GM12878 (cell line): ENCODE measurements around the gene CA5A. TPM values are rescaled to one million over a fixed set of nuclear protein-coding genes. Genes with fewer than 3 reads are reported as not detected.
"Not testable (repeated sequence)": the region's sequence is repeated elsewhere in the genome, so short reads cannot be mapped to it uniquely, and the experiment has no call there.

ENCODE experiments used
- ATAC-seq: fragments of 200-7000 bp; cut with Tn5 transposase; 3 replicates; pipeline ENCODE4 v1.9.1; 2020; ENCODE audit warnings: mild to moderate bottlenecking, moderate library complexity
- BruUV-seq: library from RNA; stranded (reverse); fragments of 400-500 nt; replicated peaks from 2 replicates; lab custom pipeline; 2021; lab: Mats Ljungman, UMichigan
- CTCF ChIA-PET: fragments of 300-600 bp; sonication (Branson Sonifier 250); formaldehyde crosslinking; extraction: SDS; loops from one replicate; lab custom pipeline; 2021; ENCODE audit warnings: inconsistent platforms; lab: Yijun Ruan, JAX
- POLR2A ChIA-PET: fragments of 350-600 bp; formaldehyde crosslinking; extraction: SDS; loops from one replicate; lab custom pipeline; 2021; ENCODE audit warnings: inconsistent platforms; lab: Charles Lee
- RAD21 ChIA-PET: fragments of 300-600 bp; sonication (Branson Sonifier 250); formaldehyde crosslinking; loops from one replicate; lab custom pipeline; 2023; ENCODE audit warnings: antibody characterized with exemption; ENCODE audit not compliant: unreplicated experiment; lab: Charles Lee
- SMC1A ChIA-PET: fragments of 300-600 bp; sonication (Branson Sonifier 250); formaldehyde crosslinking; loops from one replicate; lab custom pipeline; 2023; ENCODE audit not compliant: unreplicated experiment, uncharacterized antibody; lab: Charles Lee
- DNase-seq: peaks from one replicate; pipeline ENCODE4 v3.0.0-alpha.2; 2011; ENCODE audit warnings: low read depth, low spot score
- FAIRE-seq: peaks from 3 replicates; lab custom pipeline; 2011; peaks lifted over from hg19 to GRCh38; lab: Jason Lieb, UNC
- H2AFZ ChIP-seq: 2 replicates; pipeline ENCODE4 v1.6.0; 2011; ENCODE audit warnings: low read depth, low read length, control low read depth; ENCODE audit not compliant: control insufficient read depth
- H3K27ac ChIP-seq: 2 replicates; pipeline ENCODE4 v1.5.1; 2011; ENCODE audit warnings: control low read depth; ENCODE audit not compliant: control insufficient read depth, insufficient read depth
- H3K27me3 ChIP-seq, 2 experiments: replicated peaks in 1 of 2; 2 replicates each; pipeline versions ENCODE4 v1.6.0 to v1.6.1; 2011; ENCODE audit warnings: low read length in 1 of 2; ENCODE audit not compliant: control insufficient read depth in 2 of 2, insufficient read depth in 2 of 2
- H3K36me3 ChIP-seq, 2 experiments: 2 replicates each; pipeline ENCODE4 v1.5.1; 2011; ENCODE audit warnings: low read length in 1 of 2; ENCODE audit not compliant: control insufficient read depth in 2 of 2, insufficient read depth in 2 of 2
- H3K4me1 ChIP-seq: 2 replicates; pipeline ENCODE4 v1.6.1; 2011; ENCODE audit warnings: mild to moderate bottlenecking, low read length, moderate library complexity, mixed read lengths; ENCODE audit not compliant: control insufficient read depth, insufficient read depth
- H3K4me2 ChIP-seq: 2 replicates; pipeline ENCODE4 v1.6.0; 2011; ENCODE audit warnings: control low read depth; ENCODE audit not compliant: control insufficient read depth, insufficient read depth
- H3K4me3 ChIP-seq: fragments of 200-600 bp; sonication (generic); 2 replicates; pipeline ENCODE4 v1.5.1; 2016
- H3K79me2 ChIP-seq: 2 replicates; pipeline ENCODE4 v1.6.0; 2011; ENCODE audit warnings: low read length; ENCODE audit not compliant: control insufficient read depth, insufficient read depth
- H3K9ac ChIP-seq: 2 replicates; pipeline ENCODE4 v1.8.0; 2011; ENCODE audit warnings: low read length, control low read depth, mixed read lengths; ENCODE audit not compliant: control insufficient read depth, insufficient read depth
- H3K9me3 ChIP-seq: replicated peaks from 3 replicates; pipeline ENCODE4 v1.5.1; 2011; ENCODE audit warnings: mild to moderate bottlenecking, low read length; ENCODE audit not compliant: control insufficient read depth, insufficient read depth
- H4K20me1 ChIP-seq: 2 replicates; pipeline ENCODE4 v1.6.0; 2011; ENCODE audit not compliant: control insufficient read depth, insufficient read depth
- WGBS: methylation state at CpG from one replicate; pipeline ENCODE4 v1.1.6; 2016; ENCODE audit warnings: low lambda C conversion rate; ENCODE audit not compliant: insufficient replicate concordance, insufficient coverage; ENCODE audit errors: missing lambda C conversion rate; 5-methylcytosine and 5-hydroxymethylcytosine counted together
- in situ Hi-C: fragments of 300-500 bp; cut with MboI; formaldehyde crosslinking; loops from 9 replicates; pipeline ENCODE4 v1.14.3; 2018; ENCODE audit warnings: mixed read lengths
- intact Hi-C: fragments of 100-400 bp; cut with micrococcal nuclease; formaldehyde crosslinking; loops from one replicate; pipeline ENCODE4 v1.14.2; 2022; ENCODE audit not compliant: unreplicated experiment
- polyA plus RNA-seq, 11 experiments: library from polyadenylated mRNA; depleted of rRNA in 4 of 11; unstranded in 6 of 11; stranded (reverse) in 5 of 11; fragments of >200 nt; fragmentation: Nextera tagmentation in 4 of 11; fragmentation: Illumina TruSeq in 1 of 11; extraction: Ambion mirVana in 4 of 11; extraction: Trizol in 1 of 11; gene quantifications; 1 replicate in 1 of 11; 2 replicates in 10 of 11; pipeline versions ENCODE4 v1.2.1 to v1.2.3, GENCODE V29; 2011 to 2016; ENCODE audit warnings: inconsistent platforms in 2 of 11, missing spikeins in 2 of 11, low read depth in 1 of 11
- total RNA-seq, 4 experiments: library from RNA; depleted of rRNA in 3 of 4; stranded (reverse); fragments of >200 nt in 3 of 4; fragmentation: Illumina TruSeq in 1 of 4; extraction: Trizol in 1 of 4; gene quantifications; 2 replicates each; pipeline versions ENCODE4 v1.2.1 to v1.2.3, GENCODE V29; 2013 to 2021
- TF ChIP-seq, protein P1 (sequence below): fragments of 450-650 bp; IDR thresholded peaks from 2 replicates; pipeline ENCODE4 v1.6.1; 2016; ENCODE audit warnings: mild to moderate bottlenecking
- TF ChIP-seq, protein P2 (sequence below): fragments of 450-650 bp; IDR thresholded peaks from 2 replicates; pipeline ENCODE4 v1.6.1; 2017; ENCODE audit warnings: mild to moderate bottlenecking, moderate library complexity

CA5A gene
- total and polyA plus RNA-seq, 10 of the 15 experiments (the other 5 are each of a cell fraction or from before 2014, with no cell fraction given) = not detected

DNA sequence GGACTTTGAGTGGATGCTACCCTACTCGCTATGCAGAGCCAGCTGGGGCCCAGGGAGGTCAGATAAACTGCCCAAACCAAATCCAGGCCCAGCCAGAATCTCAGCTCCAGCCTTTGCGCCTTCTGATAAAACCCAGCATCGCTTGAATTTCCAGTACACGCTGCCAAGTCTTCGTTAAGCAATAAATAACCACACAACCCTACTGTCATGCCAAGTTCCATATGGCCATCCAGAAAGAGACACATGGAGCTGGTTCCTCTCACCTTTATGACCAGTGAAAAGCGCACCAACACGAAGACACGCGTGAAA is 73.0 kb downstream of the CA5A start:
- BruUV-seq, H4K20me1 ChIP-seq, H3K9ac ChIP-seq, DNase-seq, H3K27me3 ChIP-seq, intact Hi-C loops, H3K27ac ChIP-seq, H3K36me3 ChIP-seq, SMC1A ChIA-PET, H2AFZ ChIP-seq, H3K9me3 ChIP-seq, ATAC-seq, FAIRE-seq: not testable (repeated sequence)
- POLR2A ChIA-PET = interaction anchor here (0.6 kb wide), 1 partner anchor 87 kb away, joined by 3 read pairs; no protein-coding TSS in a partner anchor
- TF ChIP-seq, protein P1, sequence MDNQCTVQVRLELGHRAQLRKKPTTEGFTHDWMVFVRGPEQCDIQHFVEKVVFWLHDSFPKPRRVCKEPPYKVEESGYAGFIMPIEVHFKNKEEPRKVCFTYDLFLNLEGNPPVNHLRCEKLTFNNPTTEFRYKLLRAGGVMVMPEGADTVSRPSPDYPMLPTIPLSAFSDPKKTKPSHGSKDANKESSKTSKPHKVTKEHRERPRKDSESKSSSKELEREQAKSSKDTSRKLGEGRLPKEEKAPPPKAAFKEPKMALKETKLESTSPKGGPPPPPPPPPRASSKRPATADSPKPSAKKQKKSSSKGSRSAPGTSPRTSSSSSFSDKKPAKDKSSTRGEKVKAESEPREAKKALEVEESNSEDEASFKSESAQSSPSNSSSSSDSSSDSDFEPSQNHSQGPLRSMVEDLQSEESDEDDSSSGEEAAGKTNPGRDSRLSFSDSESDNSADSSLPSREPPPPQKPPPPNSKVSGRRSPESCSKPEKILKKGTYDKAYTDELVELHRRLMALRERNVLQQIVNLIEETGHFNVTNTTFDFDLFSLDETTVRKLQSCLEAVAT = peak; percentile 95
- TF ChIP-seq, protein P2, sequence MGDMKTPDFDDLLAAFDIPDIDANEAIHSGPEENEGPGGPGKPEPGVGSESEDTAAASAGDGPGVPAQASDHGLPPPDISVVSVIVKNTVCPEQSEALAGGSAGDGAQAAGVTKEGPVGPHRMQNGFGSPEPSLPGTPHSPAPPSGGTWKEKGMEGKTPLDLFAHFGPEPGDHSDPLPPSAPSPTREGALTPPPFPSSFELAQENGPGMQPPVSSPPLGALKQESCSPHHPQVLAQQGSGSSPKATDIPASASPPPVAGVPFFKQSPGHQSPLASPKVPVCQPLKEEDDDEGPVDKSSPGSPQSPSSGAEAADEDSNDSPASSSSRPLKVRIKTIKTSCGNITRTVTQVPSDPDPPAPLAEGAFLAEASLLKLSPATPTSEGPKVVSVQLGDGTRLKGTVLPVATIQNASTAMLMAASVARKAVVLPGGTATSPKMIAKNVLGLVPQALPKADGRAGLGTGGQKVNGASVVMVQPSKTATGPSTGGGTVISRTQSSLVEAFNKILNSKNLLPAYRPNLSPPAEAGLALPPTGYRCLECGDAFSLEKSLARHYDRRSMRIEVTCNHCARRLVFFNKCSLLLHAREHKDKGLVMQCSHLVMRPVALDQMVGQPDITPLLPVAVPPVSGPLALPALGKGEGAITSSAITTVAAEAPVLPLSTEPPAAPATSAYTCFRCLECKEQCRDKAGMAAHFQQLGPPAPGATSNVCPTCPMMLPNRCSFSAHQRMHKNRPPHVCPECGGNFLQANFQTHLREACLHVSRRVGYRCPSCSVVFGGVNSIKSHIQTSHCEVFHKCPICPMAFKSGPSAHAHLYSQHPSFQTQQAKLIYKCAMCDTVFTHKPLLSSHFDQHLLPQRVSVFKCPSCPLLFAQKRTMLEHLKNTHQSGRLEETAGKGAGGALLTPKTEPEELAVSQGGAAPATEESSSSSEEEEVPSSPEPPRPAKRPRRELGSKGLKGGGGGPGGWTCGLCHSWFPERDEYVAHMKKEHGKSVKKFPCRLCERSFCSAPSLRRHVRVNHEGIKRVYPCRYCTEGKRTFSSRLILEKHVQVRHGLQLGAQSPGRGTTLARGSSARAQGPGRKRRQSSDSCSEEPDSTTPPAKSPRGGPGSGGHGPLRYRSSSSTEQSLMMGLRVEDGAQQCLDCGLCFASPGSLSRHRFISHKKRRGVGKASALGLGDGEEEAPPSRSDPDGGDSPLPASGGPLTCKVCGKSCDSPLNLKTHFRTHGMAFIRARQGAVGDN = peak; percentile 44; the same call in 1 of the 2 replicates
- CTCF ChIA-PET = interaction anchor here (0.9 to 17.0 kb wide), 3 partner anchors 8 to 83 kb away, joined by 3 to 553 read pairs (median 40); no protein-coding TSS in a partner anchor
- in situ Hi-C loops = loop anchor here (10.0 kb wide), 1 partner anchor 478 kb away; the partner anchor contains the start of gene FBXO31
- Histone ChIP-seq H3K4me2 (peak overlapping the region; percentile 42), H3K4me3 (0 out of 2 replicates have a peak overlapping the region, but pooled peaks have one; percentile 14), H3K79me2 (peaks cover 83% of the 10 kb centered on the region), H3K4me1 (peaks cover 26% of the 10 kb centered on the region)
- RAD21 ChIA-PET = interaction anchor here (0.8 to 1.0 kb wide), 3 partner anchors 8 to 84 kb away, joined by 3 to 4 read pairs (median 3); no protein-coding TSS in a partner anchor
- 93% methylated on average over 9 of the region's 9 CpGs for WGBS

DNA sequence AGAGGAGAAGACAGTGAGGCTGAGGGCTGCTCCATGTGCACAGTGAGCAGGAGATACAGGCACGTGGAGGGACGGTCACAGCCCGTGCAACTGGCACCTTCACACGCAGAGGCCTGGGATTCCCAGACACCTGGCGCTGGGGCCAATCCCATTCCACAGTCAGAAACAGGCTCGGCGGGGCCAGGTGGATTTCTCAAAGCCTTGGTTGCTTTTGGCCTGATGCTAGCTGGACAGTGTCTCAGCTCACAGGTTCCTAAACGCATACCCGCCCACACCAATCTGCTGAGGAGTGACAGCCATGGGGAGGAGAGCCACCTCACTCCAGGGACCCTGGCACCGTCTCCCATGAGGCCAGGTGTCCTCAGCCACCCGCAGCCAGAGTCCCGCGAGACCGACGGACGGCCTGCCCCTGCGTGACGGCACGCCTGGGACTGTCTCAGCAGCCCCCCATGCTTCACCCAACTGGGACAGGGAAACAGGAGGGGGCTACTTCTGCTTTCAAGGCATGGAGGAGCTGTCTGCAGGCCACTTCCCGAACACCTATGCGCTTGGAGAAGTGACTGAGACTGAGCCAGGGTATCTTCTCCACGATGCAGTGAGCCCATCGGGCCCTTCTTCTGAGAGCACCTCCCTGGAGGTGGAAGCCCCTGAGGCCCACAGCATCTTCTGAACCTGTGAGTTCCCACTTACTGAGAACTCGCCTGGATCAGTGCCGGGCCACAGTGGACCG is 73.6 kb downstream of the CA5A start:
- H3K36me3 ChIP-seq, H3K9me3 ChIP-seq, H3K27me3 ChIP-seq, H2AFZ ChIP-seq, H4K20me1 ChIP-seq, H3K9ac ChIP-seq, intact Hi-C loops, BruUV-seq, POLR2A ChIA-PET, H3K27ac ChIP-seq, FAIRE-seq, DNase-seq: not testable (repeated sequence)
- Histone ChIP-seq H3K79me2 (peaks cover 84% of the 10 kb centered on the region), H3K4me1 (peaks cover 30% of the 10 kb centered on the region), H3K4me2 (peak overlapping the region; percentile 42), H3K4me3 (0 out of 2 replicates have a peak overlapping the region, but pooled peaks have one; percentile 14)
- CTCF ChIA-PET = interaction anchor here (0.9 to 17.0 kb wide), 3 partner anchors 9 to 82 kb away, joined by 3 to 553 read pairs (median 40); no protein-coding TSS in a partner anchor
- 60% methylated on average over 26 of the region's 26 CpGs for WGBS
- peak; percentile 2 for ATAC-seq
- RAD21 ChIA-PET = interaction anchor here (0.8 to 1.1 kb wide), 4 partner anchors 9 to 84 kb away, joined by 3 to 4 read pairs (median 3); no protein-coding TSS in a partner anchor
- SMC1A ChIA-PET = interaction anchor here (1.1 kb wide), 1 partner anchor 9 kb away, joined by 3 read pairs; no protein-coding TSS in a partner anchor
- in situ Hi-C loops = loop anchor here (10.0 kb wide), 1 partner anchor 478 kb away; the partner anchor contains the start of gene FBXO31
